HFF-Myc (cell line): ENCODE measurements around the gene CNOT1.
"Not testable (repeated sequence)": the region's sequence is repeated elsewhere in the genome, so short reads cannot be mapped to it uniquely, and the experiment has no call there.

ENCODE experiments used
- DNase-seq: peaks from one replicate; pipeline ENCODE4 v3.0.0-alpha.2; 2011; ENCODE audit warnings: low read depth; ENCODE audit errors: extremely low read depth
- H3K4me3 ChIP-seq: replicated peaks from 2 replicates; pipeline ENCODE4 v1.5.1; 2011; ENCODE audit warnings: low read depth, mild to moderate bottlenecking, control low read depth, low read length
- CTCF ChIP-seq: IDR thresholded peaks from 2 replicates; pipeline ENCODE4 v1.5.1; 2012; ENCODE audit warnings: mild to moderate bottlenecking, low read depth, low read length, control low read depth; ENCODE audit errors: missing control alignments

CNOT1 gene

GRCh38 chr16:58661199-58661830 is 31.7 kb upstream of the CNOT1 start:
- H3K4me3 ChIP-seq = no peak overlapping the region
- peak; percentile 71 for TF ChIP-seq CTCF
- DNase-seq = peak; percentile 70

GRCh38 chr16:58659911-58660310 is 30.3 kb upstream of the CNOT1 start:
- H3K4me3 ChIP-seq, DNase-seq: not testable (repeated sequence)

DNA sequence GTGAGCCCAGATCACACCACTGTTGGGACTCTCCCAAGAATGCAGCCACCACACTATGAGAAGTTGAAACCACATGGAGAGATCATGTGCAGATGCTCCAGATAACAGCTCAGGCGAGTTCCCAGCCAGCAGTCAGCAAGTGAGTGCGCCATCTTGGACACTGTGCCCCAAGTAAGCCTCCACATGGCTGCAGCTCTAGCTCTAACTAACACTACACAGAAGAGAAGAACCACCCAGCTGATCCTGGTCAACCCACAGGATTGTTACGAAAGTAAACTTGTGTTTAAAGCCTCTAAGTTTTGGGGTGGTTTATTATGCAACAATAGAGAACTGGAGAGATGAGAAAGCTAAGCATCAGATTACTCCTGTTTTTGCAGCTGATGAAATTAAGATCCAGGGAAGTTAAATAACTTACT is 29.2 kb upstream of the CNOT1 start:
- H3K4me3 ChIP-seq = no peak overlapping the region
- no peak for DNase-seq
- no peak for TF ChIP-seq CTCF

GRCh38 chr16:58656899-58657298 is 27.3 kb upstream of the CNOT1 start:
- no peak for TF ChIP-seq CTCF
- DNase-seq = no peak
- no peak overlapping the region for H3K4me3 ChIP-seq

DNA sequence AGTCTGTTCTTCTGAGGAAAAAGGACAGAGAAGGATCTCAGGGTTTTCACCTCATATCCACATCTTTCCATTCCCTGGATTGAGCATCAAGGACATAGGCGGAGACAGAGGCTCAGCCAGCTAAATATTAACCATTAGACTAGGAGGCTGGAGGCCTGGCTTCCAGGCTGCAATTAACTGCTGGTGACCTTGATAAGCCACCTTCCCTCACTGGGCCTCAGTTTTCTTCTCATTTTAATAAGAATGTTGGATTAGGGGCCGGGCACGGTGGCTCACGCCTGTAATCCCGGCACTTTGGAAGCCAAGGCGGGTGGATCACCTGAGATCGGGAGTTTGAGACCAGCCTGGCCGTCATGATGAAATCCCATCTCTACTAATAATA is 25.6 kb upstream of the CNOT1 start:
- DNase-seq = no peak
- H3K4me3 ChIP-seq = no peak overlapping the region
- TF ChIP-seq CTCF = no peak

- H3K4me3 ChIP-seq = no peak overlapping the region
- DNase-seq = no peak
- TF ChIP-seq CTCF = no peak
Observed at GRCh38 chr16:58654560-58655214, 25.1 kb upstream of the CNOT1 start.

DNA sequence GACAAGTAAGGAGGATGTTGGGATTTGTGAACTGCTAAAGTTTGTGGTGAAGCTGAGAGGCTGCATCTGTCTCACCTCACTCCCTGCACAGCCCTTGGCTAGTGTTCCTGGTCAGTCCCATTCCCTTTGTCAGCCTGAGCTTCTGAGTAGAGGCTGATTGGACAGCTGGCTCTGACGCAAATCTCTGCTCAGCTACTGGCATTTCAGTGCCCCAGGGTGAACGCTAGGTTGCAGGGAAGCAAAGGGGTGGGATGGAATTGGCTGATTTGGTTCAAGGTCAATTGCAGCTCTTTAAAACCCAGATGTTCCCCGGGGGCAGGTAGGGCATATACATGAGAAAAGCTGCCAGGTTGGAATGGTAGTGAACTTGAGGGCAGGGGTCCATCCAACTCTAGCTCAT is 23.1 kb upstream of the CNOT1 start:
- no peak overlapping the region for H3K4me3 ChIP-seq
- TF ChIP-seq CTCF = no peak
- DNase-seq = no peak
